ENCODE data around the gene P2RY14.

P2RY14 gene

GRCh38 chr3:151301787-151302186 lies 23.4 kb upstream of the P2RY14 start:
- no peak for DNase-seq (ENCODE audit: low read depth in 2 of 2)

GRCh38 chr3:151300539-151300938 lies 22.2 kb upstream of the P2RY14 start:
- no peak for DNase-seq (ENCODE audit: low read depth in 2 of 2)

GRCh38 chr3:151299006-151299405 lies 20.7 kb upstream of the P2RY14 start:
- no peak for DNase-seq (ENCODE audit: low read depth in 2 of 2)

- DNase-seq (ENCODE audit: low read depth in 2 of 2) = no peak
Observed at GRCh38 chr3:151297429-151297828, 19.1 kb upstream of the P2RY14 start.

GRCh38 chr3:151296226-151296625 lies 17.9 kb upstream of the P2RY14 start:
- DNase-seq (ENCODE audit: low read depth in 2 of 2) = no peak

- DNase-seq (ENCODE audit: low read depth in 2 of 2) = no peak
Observed at GRCh38 chr3:151293127-151293526, 14.8 kb upstream of the P2RY14 start.

- DNase-seq (ENCODE audit: low read depth in 2 of 2) = no peak
Observed at GRCh38 chr3:151290673-151291072, 12.3 kb upstream of the P2RY14 start.

- DNase-seq (ENCODE audit: low read depth in 2 of 2) = no peak
Observed at GRCh38 chr3:151289445-151289844, 11.1 kb upstream of the P2RY14 start.

GRCh38 chr3:151285940-151286339 lies 7.6 kb upstream of the P2RY14 start:
- no peak for DNase-seq (ENCODE audit: low read depth in 2 of 2)

GRCh38 chr3:151283907-151284461 lies 5.6 kb upstream of the P2RY14 start:
- DNase-seq (ENCODE audit: low read depth in 2 of 2) = peak; percentile 11 to 34

- DNase-seq (ENCODE audit: low read depth in 2 of 2) = no peak
Observed at GRCh38 chr3:151283387-151283786, 5.0 kb upstream of the P2RY14 start.

- DNase-seq (ENCODE audit: low read depth in 2 of 2) = no peak
Observed at GRCh38 chr3:151282921-151283320, 4.6 kb upstream of the P2RY14 start.

- no peak for DNase-seq (ENCODE audit: low read depth in 2 of 2)
Observed at GRCh38 chr3:151281671-151282324, 3.5 kb upstream of the P2RY14 start.

- DNase-seq (ENCODE audit: low read depth in 2 of 2) = no peak
Observed at GRCh38 chr3:151276687-151277042, 1.7 kb downstream of the P2RY14 start.

- no peak for DNase-seq (ENCODE audit: low read depth in 2 of 2)
Observed at GRCh38 chr3:151276038-151276686, 2.2 kb downstream of the P2RY14 start.

GRCh38 chr3:151275091-151275490 lies 3.3 kb downstream of the P2RY14 start:
- DNase-seq (ENCODE audit: low read depth in 2 of 2) = no peak

GRCh38 chr3:151269631-151270030 lies 8.7 kb downstream of the P2RY14 start:
- DNase-seq (ENCODE audit: low read depth in 2 of 2) = no peak

GRCh38 chr3:151268267-151269235 lies 9.8 kb downstream of the P2RY14 start:
- DNase-seq (ENCODE audit: low read depth in 2 of 2) = no peak

- DNase-seq (ENCODE audit: low read depth in 2 of 2) = no peak
Observed at GRCh38 chr3:151267066-151267465, 11.3 kb downstream of the P2RY14 start.

GRCh38 chr3:151265866-151266265 lies 12.5 kb downstream of the P2RY14 start:
- no peak for DNase-seq (ENCODE audit: low read depth in 2 of 2)

GRCh38 chr3:151265166-151265565 lies 13.2 kb downstream of the P2RY14 start:
- no peak for DNase-seq (ENCODE audit: low read depth in 2 of 2)

- no peak for DNase-seq (ENCODE audit: low read depth in 2 of 2)
Observed at GRCh38 chr3:151264605-151265004, 13.7 kb downstream of the P2RY14 start.
